PC-9 (cell line): ENCODE measurements around the gene GAK.

Experiments
- EZH2 ChIP-seq: fragments of 200-600 bp; sonication (generic); IDR thresholded peaks from 2 replicates; pipeline ENCODE4 v1.8.0; 2017; ENCODE audit warnings: antibody characterized with exemption, low read depth
- TF ChIP-seq, protein P1 (sequence below): fragments of 200-600 bp; sonication (generic); conservative IDR thresholded peaks from 2 replicates; pipeline ENCODE4 v1.6.1; 2017; ENCODE audit warnings: mixed run types, antibody characterized with exemption, mild to moderate bottlenecking, moderate library complexity

DNA sequence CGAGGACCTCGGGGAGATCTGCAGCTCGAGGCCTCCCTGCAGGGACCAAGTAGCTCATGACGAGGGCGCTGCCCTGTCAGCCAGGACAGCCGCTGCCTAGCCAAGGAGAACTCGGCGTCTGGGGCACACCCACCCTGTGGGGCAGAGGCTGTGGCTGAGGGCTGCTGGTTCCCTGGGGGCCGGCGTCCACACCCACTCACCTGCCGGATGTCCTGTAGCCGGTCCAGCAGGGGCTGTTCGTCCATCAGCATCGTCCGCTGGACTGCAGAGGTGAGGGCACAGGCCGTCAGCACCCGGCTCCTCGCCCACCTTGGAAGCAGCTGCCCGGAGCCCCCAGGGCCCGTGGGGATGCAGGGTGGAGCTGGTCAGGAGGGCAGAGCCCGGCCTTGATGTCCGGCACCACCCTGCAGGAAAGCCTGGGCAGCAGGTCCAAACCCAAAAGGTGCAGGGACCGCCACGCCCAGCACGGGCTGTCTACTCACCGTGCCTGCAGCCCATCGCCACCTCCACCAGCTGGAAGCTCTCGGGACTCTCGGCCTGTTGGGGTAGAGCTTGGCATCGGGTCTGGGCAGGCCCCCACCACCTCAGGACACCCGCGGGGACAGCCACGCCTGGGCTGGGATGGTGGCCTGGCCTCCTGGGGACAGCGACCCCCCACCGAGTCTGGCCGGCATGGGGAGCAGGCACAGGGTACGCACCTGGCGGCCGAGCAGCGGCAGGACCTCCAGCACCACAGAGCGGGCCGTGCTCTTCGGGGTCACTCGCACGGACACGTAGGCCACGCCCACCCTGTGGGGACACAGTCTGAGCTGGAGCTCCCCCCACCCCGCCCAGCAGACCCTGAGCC lies 34.4 kb upstream of the GAK start:
- TF ChIP-seq, protein P1, sequence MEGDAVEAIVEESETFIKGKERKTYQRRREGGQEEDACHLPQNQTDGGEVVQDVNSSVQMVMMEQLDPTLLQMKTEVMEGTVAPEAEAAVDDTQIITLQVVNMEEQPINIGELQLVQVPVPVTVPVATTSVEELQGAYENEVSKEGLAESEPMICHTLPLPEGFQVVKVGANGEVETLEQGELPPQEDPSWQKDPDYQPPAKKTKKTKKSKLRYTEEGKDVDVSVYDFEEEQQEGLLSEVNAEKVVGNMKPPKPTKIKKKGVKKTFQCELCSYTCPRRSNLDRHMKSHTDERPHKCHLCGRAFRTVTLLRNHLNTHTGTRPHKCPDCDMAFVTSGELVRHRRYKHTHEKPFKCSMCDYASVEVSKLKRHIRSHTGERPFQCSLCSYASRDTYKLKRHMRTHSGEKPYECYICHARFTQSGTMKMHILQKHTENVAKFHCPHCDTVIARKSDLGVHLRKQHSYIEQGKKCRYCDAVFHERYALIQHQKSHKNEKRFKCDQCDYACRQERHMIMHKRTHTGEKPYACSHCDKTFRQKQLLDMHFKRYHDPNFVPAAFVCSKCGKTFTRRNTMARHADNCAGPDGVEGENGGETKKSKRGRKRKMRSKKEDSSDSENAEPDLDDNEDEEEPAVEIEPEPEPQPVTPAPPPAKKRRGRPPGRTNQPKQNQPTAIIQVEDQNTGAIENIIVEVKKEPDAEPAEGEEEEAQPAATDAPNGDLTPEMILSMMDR, result no peak
- TF ChIP-seq EZH2, result no peak
